HG02678 (cell line): ENCODE data around the gene IFNW1.

Experiments
- ATAC-seq: cut with Tn5 transposase; IDR thresholded peaks from one replicate; pipeline ENCODE4 v1.9.1; 2021; ENCODE audit warnings: mild to moderate bottlenecking, moderate library complexity; ENCODE audit not compliant: unreplicated experiment

IFNW1 gene

GRCh38 chr9:21110708-21111576 lies 30.7 kb downstream of the IFNW1 start:
- peak; percentile 89 for ATAC-seq

- no peak for ATAC-seq
These were observed 36.8 kb downstream of the IFNW1 start for GRCh38 chr9:21104787-21105186.

GRCh38 chr9:21102305-21102704 lies 39.3 kb downstream of the IFNW1 start:
- ATAC-seq: no peak

GRCh38 chr9:21097817-21098216 lies 43.8 kb downstream of the IFNW1 start:
- ATAC-seq: no peak

- ATAC-seq: peak; percentile 1
These were observed 44.8 kb downstream of the IFNW1 start for GRCh38 chr9:21096901-21097255.

GRCh38 chr9:21096172-21096900 lies 45.3 kb downstream of the IFNW1 start:
- ATAC-seq: peak; percentile 87

GRCh38 chr9:21095561-21095960 lies 46.1 kb downstream of the IFNW1 start:
- no peak for ATAC-seq
